ENCODE data around the gene LARP6. TPM values are rescaled to one million over a fixed set of nuclear protein-coding genes. Genes with fewer than 3 reads are reported as not detected.

The LARP6 gene
- polyA plus RNA-seq, 3 donors = 15.0 to 18.7 (median 18.2) TPM

DNA sequence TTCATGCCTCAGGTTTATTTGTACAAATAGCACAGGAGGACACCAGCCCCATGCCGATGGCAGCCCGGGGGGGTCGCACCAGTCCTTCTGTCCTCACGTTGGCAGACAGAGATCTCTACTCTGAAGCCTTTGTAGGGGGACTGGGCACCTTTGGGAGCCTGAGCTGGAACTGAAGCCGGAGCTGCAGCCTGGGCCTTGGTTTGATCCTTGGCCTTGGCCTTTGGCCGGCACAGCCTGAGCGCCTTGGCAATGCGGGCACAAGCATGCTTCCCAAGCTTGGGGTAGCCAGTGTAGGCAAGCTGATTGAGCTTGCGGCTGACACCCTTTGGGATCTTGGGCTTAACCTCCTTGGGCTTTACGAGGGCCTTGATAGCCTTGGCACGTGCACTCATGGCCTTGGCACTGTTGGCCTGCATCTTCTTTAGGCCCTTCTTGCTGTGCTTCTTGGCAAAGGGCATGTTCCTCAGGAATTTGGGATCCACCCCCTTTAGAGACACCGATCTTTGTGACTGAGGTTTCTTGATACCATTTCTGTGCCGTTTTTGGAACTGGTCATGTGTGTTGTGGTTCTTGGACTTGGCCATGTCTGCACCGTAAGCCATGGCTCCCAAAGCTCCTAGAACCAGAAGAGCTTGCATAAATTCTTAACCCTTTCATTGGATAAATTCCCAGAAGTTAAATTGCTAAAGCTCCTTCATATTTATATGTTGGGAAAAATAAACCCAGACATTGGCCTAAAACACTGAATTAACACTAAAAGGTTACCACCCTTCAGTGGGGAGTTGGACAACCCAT is 57.2 kb downstream of the LARP6 start:
- no peak for DNase-seq (ENCODE audit: low read depth in 3 of 3, low spot score in 2 of 3)

DNA sequence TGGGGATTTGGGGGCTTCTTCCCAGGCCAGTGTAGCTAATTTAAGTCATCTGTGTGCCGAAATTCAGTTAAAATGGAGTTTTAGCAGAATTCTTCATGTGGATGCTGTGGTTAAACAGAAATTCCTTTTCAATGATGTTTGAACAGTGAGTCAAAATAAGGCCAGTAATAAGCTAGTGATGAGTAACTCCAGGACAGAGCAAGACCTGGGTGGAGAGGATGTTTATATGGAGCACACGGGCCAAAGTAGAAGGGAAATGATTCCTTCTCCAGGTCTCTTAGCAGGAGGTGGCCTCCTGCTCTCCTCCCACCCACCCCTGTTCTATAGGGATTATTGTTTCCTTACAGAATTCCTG is 58.7 kb downstream of the LARP6 start:
- no peak for DNase-seq (ENCODE audit: low read depth in 3 of 3, low spot score in 2 of 3)

DNA sequence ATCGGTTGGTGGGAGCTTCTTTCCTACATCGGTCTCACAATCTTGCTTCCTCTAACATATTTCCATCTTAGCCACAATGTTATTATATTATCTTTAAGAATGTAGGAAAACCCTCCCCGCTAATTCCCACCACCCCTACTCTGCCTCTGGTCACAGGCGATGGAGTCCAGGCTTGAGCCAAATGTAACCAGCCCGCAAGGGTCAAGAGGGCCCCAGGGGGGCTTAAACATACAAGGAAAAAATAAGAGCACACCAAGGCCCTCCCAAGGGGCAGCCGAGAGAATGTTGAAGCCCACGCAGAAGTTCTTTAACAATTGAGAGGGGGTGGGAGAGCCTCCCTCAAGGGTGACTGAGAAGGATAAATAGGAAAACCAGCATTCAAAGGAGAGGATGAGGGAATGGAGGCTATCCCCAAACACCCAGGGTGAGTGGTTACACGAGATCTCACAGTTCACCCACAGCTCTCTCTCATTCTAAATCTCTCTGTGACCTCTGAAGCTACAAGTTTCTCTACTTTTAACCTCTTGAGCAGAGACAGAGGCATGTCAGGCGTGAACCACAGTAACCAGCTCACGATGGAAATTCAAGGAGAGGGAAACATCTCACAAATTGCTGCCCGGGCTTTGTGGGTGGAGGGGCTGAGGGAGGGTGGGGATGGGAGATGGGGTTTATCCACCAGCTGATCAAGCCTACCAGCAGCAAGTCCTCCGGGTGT is 59.2 kb downstream of the LARP6 start:
- DNase-seq (ENCODE audit: low read depth in 3 of 3, low spot score in 2 of 3) = no peak

DNA sequence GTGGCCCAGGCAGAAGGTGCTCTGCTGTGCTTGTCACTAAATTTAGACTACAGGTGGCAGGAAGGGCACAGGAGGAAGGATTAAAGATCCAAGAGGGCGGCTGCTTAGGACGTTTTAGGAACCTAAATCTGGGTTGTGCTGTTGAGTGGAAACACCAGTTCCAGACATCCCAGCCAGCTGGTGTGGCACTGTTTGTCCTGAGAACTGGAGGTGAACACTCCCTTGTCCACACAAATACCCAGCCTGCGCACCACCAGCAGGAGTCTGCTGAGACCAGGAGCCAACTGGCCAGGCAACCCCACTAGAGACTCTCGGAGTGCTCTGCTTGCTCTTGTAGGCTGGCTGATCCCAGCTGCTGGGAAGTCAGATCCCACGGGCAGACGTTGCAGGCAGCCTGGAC is 60.3 kb downstream of the LARP6 start:
- DNase-seq (ENCODE audit: low read depth in 3 of 3, low spot score in 2 of 3) = no peak

DNA sequence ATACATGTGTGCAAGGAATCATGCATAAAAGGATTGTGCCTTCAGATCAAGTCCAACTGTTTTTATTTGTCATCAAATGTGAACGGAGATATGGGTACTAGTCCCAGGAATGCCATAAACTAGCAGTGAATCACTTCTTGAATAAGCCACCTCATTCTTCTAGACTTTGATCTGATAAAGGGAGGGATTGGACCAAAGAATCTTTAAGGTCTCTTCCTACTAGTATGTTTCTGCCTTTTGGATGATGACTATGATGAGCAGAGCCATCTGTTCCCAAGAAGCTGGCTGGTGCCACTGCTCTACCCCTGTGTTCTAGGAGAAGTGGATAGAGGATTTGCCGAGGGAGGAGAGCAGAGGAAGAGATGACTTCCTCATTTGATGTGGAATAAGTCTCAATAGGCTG is 61.8 kb downstream of the LARP6 start:
- no peak for DNase-seq (ENCODE audit: low read depth in 3 of 3, low spot score in 2 of 3)

DNA sequence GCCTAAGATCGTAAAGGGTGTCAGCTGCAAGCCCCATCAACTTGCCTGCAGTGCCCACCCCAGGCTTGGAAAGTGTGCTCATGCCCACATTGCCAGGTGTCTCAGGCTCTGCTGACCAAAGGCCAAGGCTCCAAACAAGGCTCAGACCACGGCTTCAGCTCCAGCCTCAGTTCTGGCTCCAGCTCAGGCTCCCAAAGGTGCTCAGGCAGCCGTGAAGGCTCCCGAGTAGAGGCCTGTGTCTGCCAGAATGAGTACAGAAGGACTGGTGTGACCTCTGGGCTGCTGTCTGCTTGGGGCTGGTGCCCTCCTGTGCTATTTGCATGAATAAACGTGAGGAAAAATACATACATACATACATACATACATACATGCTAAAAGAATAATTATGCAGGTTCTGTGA is 62.7 kb downstream of the LARP6 start:
- no peak for DNase-seq (ENCODE audit: low read depth in 3 of 3, low spot score in 2 of 3)

DNA sequence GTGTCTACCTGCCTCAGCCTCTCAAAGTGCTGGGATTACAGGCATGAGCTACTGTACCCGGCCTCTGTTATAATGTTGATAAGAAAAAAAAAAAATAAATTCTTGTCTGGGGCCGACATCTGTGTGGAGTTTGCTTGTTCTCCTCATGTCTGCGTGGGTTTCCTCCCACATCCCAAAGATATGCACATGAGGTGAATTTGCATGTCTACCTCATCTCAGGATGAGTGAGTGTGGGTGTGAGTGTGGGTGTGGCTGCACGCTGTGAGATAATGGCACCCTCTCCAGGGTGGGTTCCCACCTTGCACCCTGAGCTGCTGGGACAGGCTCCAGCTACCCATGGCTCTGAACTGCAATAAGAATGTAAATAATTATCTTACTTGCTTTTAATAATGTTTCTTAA is 64.7 kb downstream of the LARP6 start:
- DNase-seq (ENCODE audit: low read depth in 3 of 3, low spot score in 2 of 3) = no peak

DNA sequence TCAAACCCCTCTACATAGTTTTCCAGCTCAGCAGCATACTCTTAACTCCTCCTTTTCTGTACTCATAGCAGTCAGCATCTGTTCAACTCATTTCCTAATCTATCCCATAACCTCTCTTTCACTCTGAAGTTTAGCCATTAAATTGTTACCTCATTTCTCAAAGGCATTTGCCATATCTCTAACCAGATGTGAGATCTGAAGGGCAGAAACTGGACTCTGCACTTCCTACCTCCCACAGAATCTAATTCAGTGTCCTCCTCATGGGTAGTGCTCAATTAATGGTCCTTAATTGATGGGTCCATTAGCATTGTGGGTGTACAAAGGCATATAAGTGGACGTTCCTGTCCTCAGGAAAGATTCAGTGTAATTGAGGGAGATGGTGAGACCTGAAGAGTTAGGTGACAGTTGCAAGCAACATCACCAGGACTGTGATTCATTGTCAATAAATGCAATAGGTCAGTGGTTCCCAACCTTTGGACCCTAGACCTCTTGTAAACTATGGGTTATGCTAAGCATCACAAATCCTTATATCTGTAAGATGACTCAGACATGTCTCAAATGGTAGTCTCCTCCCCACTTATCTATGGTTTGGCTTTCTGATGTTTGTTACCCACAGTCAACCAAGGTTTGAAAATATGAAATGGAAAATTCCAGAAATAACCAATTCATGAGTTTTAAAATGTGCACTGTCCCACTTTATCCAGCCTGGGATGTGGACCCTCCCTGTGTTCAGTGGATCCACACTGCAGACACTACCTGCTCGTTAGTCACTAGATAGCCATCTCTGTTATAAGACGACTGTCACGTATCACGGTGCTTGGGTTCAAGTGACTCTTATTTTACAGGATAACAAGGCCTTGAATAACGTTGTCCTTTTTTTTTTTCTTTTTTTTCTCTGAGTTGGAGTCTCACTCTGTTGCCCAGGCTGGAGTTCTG is 65.6 kb downstream of the LARP6 start:
- DNase-seq (ENCODE audit: low read depth in 3 of 3, low spot score in 2 of 3) = no peak

DNA sequence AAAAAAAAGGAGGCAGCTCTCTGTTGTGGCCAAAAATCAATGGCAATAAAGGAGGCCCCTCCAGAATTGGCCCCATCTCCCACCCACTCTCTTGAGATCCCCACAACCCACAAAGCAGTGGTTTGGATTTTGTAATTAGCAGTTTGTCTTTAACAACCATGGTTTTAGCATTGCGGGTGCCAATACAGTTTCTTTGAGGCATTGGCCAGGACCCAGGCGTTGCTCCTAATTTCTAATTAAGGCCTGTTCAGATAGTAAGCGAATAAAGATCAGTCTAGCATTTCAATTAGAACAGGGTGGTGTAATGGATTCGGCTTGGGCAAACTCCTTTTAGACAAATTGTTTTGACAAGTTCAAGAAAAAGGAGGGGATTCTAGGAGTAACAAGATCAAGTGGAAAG is 67.0 kb downstream of the LARP6 start:
- no peak for DNase-seq (ENCODE audit: low read depth in 3 of 3, low spot score in 2 of 3)

DNA sequence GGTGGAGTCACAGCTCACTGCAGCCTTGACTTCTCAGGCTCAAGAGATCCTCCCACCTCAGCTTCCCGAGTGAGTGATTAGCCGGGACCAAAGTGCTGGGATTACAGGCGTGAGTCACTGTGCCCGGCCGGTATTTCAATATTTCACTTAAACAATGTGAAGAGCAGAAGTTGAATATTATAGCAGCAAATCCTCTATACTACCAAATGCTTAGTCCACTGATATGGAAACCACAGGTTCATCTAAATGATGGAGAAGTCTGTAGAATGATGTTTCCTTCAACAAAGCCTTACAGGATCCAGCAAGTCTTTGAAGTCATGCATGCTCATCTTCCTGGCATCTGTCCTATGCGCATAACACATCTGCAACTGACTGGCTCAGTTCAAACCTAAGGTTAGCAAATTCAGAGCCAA is 70.3 kb downstream of the LARP6 start:
- no peak for DNase-seq (ENCODE audit: low read depth in 3 of 3, low spot score in 2 of 3)

DNA sequence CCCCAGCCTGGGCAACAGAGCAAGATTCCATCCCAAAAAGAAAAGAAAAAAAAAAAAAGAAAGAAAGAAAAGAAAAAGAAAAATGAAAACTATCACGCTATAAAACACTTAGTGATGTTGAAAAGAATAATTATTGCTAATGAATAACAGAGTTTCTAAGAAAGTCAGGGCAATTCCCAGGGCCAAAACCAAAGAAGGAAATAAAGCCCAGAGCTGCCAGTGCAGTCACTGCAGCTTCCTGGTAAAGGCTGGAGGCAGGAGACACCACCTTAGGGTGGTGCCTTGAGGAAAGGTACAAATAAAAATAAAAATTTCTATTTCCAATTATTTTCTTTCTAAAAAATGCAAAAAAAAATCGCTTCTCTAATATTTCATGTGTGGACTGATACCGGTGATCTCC is 70.9 kb downstream of the LARP6 start:
- DNase-seq (ENCODE audit: low read depth in 3 of 3, low spot score in 2 of 3) = no peak

DNA sequence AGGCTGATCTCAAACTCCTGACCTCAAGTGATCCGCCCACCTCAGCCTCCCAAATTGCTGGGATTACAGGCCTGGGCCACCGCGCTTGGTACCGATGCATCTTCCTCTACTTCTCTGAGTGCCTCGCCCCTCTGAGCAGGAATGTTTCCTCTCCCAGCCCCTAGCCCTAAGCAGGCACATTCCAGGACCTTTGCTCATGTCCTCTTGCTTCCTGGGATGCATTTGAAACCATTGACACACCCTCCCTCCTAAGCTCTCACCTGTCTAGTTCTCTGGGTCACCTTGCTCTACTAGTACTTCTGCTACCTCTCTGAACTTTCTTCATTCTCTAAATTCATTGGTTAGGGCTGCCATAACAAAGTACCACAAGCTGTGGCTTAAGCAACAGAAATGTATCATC is 72.7 kb downstream of the LARP6 start:
- no peak for DNase-seq (ENCODE audit: low read depth in 3 of 3, low spot score in 2 of 3)

Other genes starting within 250 kb of the LARP6 start
- 100 to 1,000 TPM in 2 of 3 donors, 10 to 100 TPM in 1; 98.9 to 112 (median 105) TPM for gene UACA, start 90.6 kb downstream of the LARP6 start, polyA plus RNA-seq (ENCODE audit: insufficient read length in 3 of 3)
- gene THAP10, start 38.3 kb upstream of the LARP6 start, polyA plus RNA-seq (ENCODE audit: insufficient read length in 3 of 3) = 10 to 100 TPM in 1 of 3 donors, 1 to 10 TPM in 2; 9.4 to 10.4 (median 9.6) TPM
- gene LRRC49, start 38.7 kb upstream of the LARP6 start, polyA plus RNA-seq (ENCODE audit: insufficient read length in 3 of 3) = 10 to 100 TPM; 17.0 to 20.3 (median 19.1) TPM